HCT116 (cell line): ENCODE measurements around the gene GLIPR1. TPM values are rescaled to one million over a fixed set of nuclear protein-coding genes. Genes with fewer than 3 reads are reported as not detected.
A peak's percentile ranks its signal among the peaks of the same experiment; 100 is the strongest.
"Not testable (repeated sequence)": the region's sequence is repeated elsewhere in the genome, so short reads cannot be mapped to it uniquely, and the experiment has no call there.

Experiments
- ATAC-seq: fragments of 200-7000 bp; cut with Tn5 transposase; 2 replicates; pipeline ENCODE4 v1.9.1; 2020; ENCODE audit warnings: mild to moderate bottlenecking, moderate library complexity
- BruUV-seq: library from RNA; stranded (reverse); fragments of 400-500 nt; replicated peaks from 2 replicates; lab custom pipeline; 2021; lab: Mats Ljungman, UMichigan
- CTCF ChIA-PET: fragments of 300-600 bp; sonication (Branson Sonifier 250); formaldehyde crosslinking; loops from one replicate; lab custom pipeline; 2021; ENCODE audit warnings: antibody characterized with exemption; lab: Charles Lee
- POLR2A ChIA-PET: fragments of 300-600, 350-600 bp; sonication (Branson Sonifier 250); formaldehyde crosslinking; loops from one replicate; lab custom pipeline; 2021; ENCODE audit warnings: antibody characterized with exemption; lab: Charles Lee
- RAD21 ChIA-PET, 2 experiments: fragments of 300-600 bp; sonication (Branson Sonifier 250); formaldehyde crosslinking; loops; one replicate each; lab custom pipeline; 2023; ENCODE audit warnings: low total read pairs in 2 of 2; ENCODE audit not compliant: uncharacterized antibody in 2 of 2, unreplicated experiment in 2 of 2, low non-redundant PET in 1 of 2; lab: Charles Lee
- DNase-seq: peaks from one replicate; pipeline ENCODE4 v3.0.0-alpha.2; 2010; ENCODE audit warnings: low read depth, low spot score
- H2AFZ ChIP-seq: fragments of 200-600 bp; shearing (Covaris generic), sonication (generic); 2 replicates; pipeline ENCODE4 v1.6.1; 2017; ENCODE audit warnings: low read depth, mixed run types, mixed read lengths, antibody characterized with exemption, low read length; ENCODE audit not compliant: poor library complexity, severe bottlenecking
- H3K27ac ChIP-seq: 2 replicates; pipeline ENCODE4 v1.5.1; 2012; ENCODE audit warnings: low read depth, low read length
- H3K27me3 ChIP-seq: fragments of 200-600 bp; sonication (generic); 2 replicates; pipeline ENCODE4 v1.6.1; 2016; ENCODE audit warnings: mixed run types, low read length, mixed read lengths; ENCODE audit not compliant: insufficient read depth
- H3K36me3 ChIP-seq, 2 experiments: fragments of 200-500 bp in 1 of 2; fragments of 200-600 bp in 1 of 2; sonication (Bioruptor generic) in 1 of 2; sonication (generic) in 1 of 2; 2 replicates each; pipeline versions ENCODE4 v1.5.1 to v1.6.1; 2014 to 2016; ENCODE audit warnings: low read length in 2 of 2, inconsistent platforms in 1 of 2, mixed read lengths in 1 of 2, mixed run types in 1 of 2; ENCODE audit not compliant: insufficient read depth in 2 of 2, control insufficient read depth in 1 of 2
- H3K4me1 ChIP-seq, 2 experiments: fragments of 200-600 bp in 1 of 2; sonication (generic) in 1 of 2; 2 replicates each; pipeline versions ENCODE4 v1.5.1 to v1.6.1; 2012 to 2017; ENCODE audit warnings: low read length in 2 of 2, inconsistent platforms in 1 of 2, mild to moderate bottlenecking in 1 of 2, mixed read lengths in 1 of 2, mixed run types in 1 of 2, moderate library complexity in 1 of 2; ENCODE audit not compliant: insufficient read depth in 2 of 2, control insufficient read depth in 1 of 2
- H3K4me2 ChIP-seq: fragments of 200-600 bp; sonication (generic); 2 replicates; pipeline ENCODE4 v1.6.1; 2017; ENCODE audit warnings: mixed run types, low read length, mixed read lengths
- H3K4me3 ChIP-seq, 2 experiments: fragments of 200-600 bp in 1 of 2; sonication (generic) in 1 of 2; replicated peaks in 1 of 2; 2 replicates each; pipeline ENCODE4 v1.5.1; 2011 to 2016; ENCODE audit warnings: low read length in 2 of 2, control low read depth in 1 of 2, low read depth in 1 of 2, mild to moderate bottlenecking in 1 of 2, mixed read lengths in 1 of 2, mixed run types in 1 of 2
- H3K79me2 ChIP-seq: fragments of 200-600 bp; sonication (generic); 2 replicates; pipeline ENCODE4 v1.6.1; 2017; ENCODE audit warnings: mild to moderate bottlenecking, mixed run types, low read length, moderate library complexity, mixed read lengths; ENCODE audit not compliant: insufficient read depth
- H3K9ac ChIP-seq: fragments of 200-600 bp; sonication (generic); 2 replicates; pipeline ENCODE4 v1.6.1; 2016; ENCODE audit warnings: low read length, mixed read lengths
- H3K9me2 ChIP-seq: fragments of 200-600 bp; sonication (generic), shearing (Covaris generic); 2 replicates; pipeline ENCODE4 v1.6.1; 2017; ENCODE audit warnings: mixed run types, mild to moderate bottlenecking, moderate library complexity; ENCODE audit not compliant: insufficient read depth
- H3K9me3 ChIP-seq, 2 experiments: fragments of 200-500 bp in 1 of 2; fragments of 200-600 bp in 1 of 2; sonication (Bioruptor generic) in 1 of 2; sonication (generic) in 1 of 2; 2 replicates each; pipeline ENCODE4 v1.6.1; 2014 to 2017; ENCODE audit warnings: low read length in 2 of 2, mixed read lengths in 2 of 2, inconsistent platforms in 1 of 2, low read depth in 1 of 2, mild to moderate bottlenecking in 1 of 2, mixed run types in 1 of 2, moderate library complexity in 1 of 2; ENCODE audit not compliant: control insufficient read depth in 1 of 2, insufficient read depth in 1 of 2
- H4K20me1 ChIP-seq: fragments of 200-600 bp; sonication (generic), shearing (Covaris generic); 2 replicates; pipeline ENCODE4 v1.6.1; 2017; ENCODE audit warnings: mixed run types, mild to moderate bottlenecking, moderate library complexity; ENCODE audit not compliant: insufficient read depth
- TCF7L2 ChIP-seq: IDR thresholded peaks from 2 replicates; pipeline ENCODE4 v1.7.0; 2011; ENCODE audit warnings: borderline replicate concordance, inconsistent platforms; ENCODE audit not compliant: insufficient read depth, insufficient read length; ENCODE audit errors: extremely low read depth
- ZBTB33 ChIP-seq: IDR thresholded peaks from 2 replicates; pipeline ENCODE4 v1.6.1; 2011; ENCODE audit warnings: mild to moderate bottlenecking, low read length, moderate library complexity; ENCODE audit not compliant: insufficient replicate concordance; ENCODE audit errors: extremely low read depth
- intact Hi-C: fragments of 100-400 bp; cut with micrococcal nuclease; formaldehyde crosslinking; loops from 2 replicates; pipeline ENCODE4 v1.10.0; 2022
- total RNA-seq: library from RNA; stranded (reverse); gene quantifications from one replicate; pipeline ENCODE4 v1.2.1, GENCODE V29; 2021; ENCODE audit not compliant: unreplicated experiment

GLIPR1 gene
- total RNA-seq, 1 experiment from 2014 or later = 0.39 TPM

GRCh38 chr12:75444429-75445136 lies 36.0 kb upstream of the GLIPR1 start:
- Histone ChIP-seq H3K4me1 (peaks cover 0 to 21% of the 10 kb centered on the region in 2 experiments; a peak in 3 of 4 replicates), H3K4me2 (no peak overlapping the region), H3K27me3 (no peaks in the 10 kb centered on the region), H3K27ac (no peak overlapping the region), H3K9me3 (no peaks in the 10 kb centered on the region), H2AFZ (peak overlapping the region; percentile 77), H3K36me3 (no peaks in the 10 kb centered on the region), H3K4me3 (no peak overlapping the region), H4K20me1 (no peaks in the 10 kb centered on the region), H3K9me2 (no peaks in the 10 kb centered on the region), H3K79me2 (no peaks in the 10 kb centered on the region), H3K9ac (no peak overlapping the region)
- CTCF ChIA-PET = no interaction called here
- POLR2A ChIA-PET = no interaction called here
- ATAC-seq (0 out of 2 replicates have a peak, but pooled peaks have one; percentile 22), DNase-seq (no peak)
- RAD21 ChIA-PET = no interaction called here
- no TSS peak for BruUV-seq
- no peak for TF ChIP-seq ZBTB33
- peak; percentile 12 for TF ChIP-seq TCF7L2
- intact Hi-C loops = no loop called here

GRCh38 chr12:75445137-75445507 lies 35.4 kb upstream of the GLIPR1 start:
- H3K4me1 ChIP-seq = peaks cover 0 to 21% of the 10 kb centered on the region in 2 experiments; a peak in 3 of 4 replicates
- RAD21 ChIA-PET, ATAC-seq, H3K27ac ChIP-seq, CTCF ChIA-PET, H3K27me3 ChIP-seq, H3K79me2 ChIP-seq, H3K4me2 ChIP-seq, POLR2A ChIA-PET, DNase-seq, H3K4me3 ChIP-seq, H3K9me2 ChIP-seq, intact Hi-C loops, H4K20me1 ChIP-seq, H3K36me3 ChIP-seq, BruUV-seq, H3K9ac ChIP-seq, H2AFZ ChIP-seq, H3K9me3 ChIP-seq: not testable (repeated sequence)
